ENCODE data around the gene ANKRD11.
"Not testable (repeated sequence)": the region's sequence is repeated elsewhere in the genome, so short reads cannot be mapped to it uniquely, and the experiment has no call there.

ANKRD11 gene

GRCh38 chr16:89280546-89281188, 209.7 kb downstream of the ANKRD11 start:
- DNase-seq, result no peak

GRCh38 chr16:89279666-89280481, 210.5 kb downstream of the ANKRD11 start:
- DNase-seq, result no peak

GRCh38 chr16:89278441-89279240, 211.7 kb downstream of the ANKRD11 start:
- DNase-seq, result no peak

- DNase-seq, result no peak
These were observed 212.6 kb downstream of the ANKRD11 start for GRCh38 chr16:89277641-89278341.

GRCh38 chr16:89277049-89277448, 213.3 kb downstream of the ANKRD11 start:
- no peak for DNase-seq

- DNase-seq, result no peak
These were observed 214.3 kb downstream of the ANKRD11 start for GRCh38 chr16:89275837-89276720.

GRCh38 chr16:89275284-89275584, 215.1 kb downstream of the ANKRD11 start:
- DNase-seq, result no peak

- no peak for DNase-seq
These were observed 215.6 kb downstream of the ANKRD11 start for GRCh38 chr16:89274561-89275283.

GRCh38 chr16:89273741-89274472, 216.5 kb downstream of the ANKRD11 start:
- no peak for DNase-seq

- no peak for DNase-seq
These were observed 217.7 kb downstream of the ANKRD11 start for GRCh38 chr16:89272631-89273030.

GRCh38 chr16:89270666-89271345, 219.6 kb downstream of the ANKRD11 start:
- no peak for DNase-seq

- no peak for DNase-seq
These were observed 220.3 kb downstream of the ANKRD11 start for GRCh38 chr16:89269805-89270665.

- DNase-seq, result peak in 2 of 4 experiments; percentile 8 to 10
These were observed 221.2 kb downstream of the ANKRD11 start for GRCh38 chr16:89268987-89269735.

GRCh38 chr16:89268585-89268984, 221.8 kb downstream of the ANKRD11 start:
- DNase-seq, result no peak

GRCh38 chr16:89267746-89268145, 222.6 kb downstream of the ANKRD11 start:
- not testable (repeated sequence) for DNase-seq

- DNase-seq, result no peak
These were observed 223.7 kb downstream of the ANKRD11 start for GRCh38 chr16:89266521-89267134.

- no peak for DNase-seq
These were observed 224.7 kb downstream of the ANKRD11 start for GRCh38 chr16:89265647-89266046.

Data from suppressor macrophage (primary cell).